HL-60/S4 treated with retinoic acid at 250 ng/mL for 4 days and 3 days (cell line): ENCODE measurements around the gene TMEM91.
"Not testable (repeated sequence)": the region's sequence is repeated elsewhere in the genome, so short reads cannot be mapped to it uniquely, and the experiment has no call there.

Experiments
- in situ Hi-C: fragments of 300-500 bp; cut with MboI; formaldehyde crosslinking; loops from 2 replicates; pipeline ENCODE4 v1.7.0; 2022; ENCODE audit warnings: low sequenced_read_pairs

The TMEM91 gene

DNA sequence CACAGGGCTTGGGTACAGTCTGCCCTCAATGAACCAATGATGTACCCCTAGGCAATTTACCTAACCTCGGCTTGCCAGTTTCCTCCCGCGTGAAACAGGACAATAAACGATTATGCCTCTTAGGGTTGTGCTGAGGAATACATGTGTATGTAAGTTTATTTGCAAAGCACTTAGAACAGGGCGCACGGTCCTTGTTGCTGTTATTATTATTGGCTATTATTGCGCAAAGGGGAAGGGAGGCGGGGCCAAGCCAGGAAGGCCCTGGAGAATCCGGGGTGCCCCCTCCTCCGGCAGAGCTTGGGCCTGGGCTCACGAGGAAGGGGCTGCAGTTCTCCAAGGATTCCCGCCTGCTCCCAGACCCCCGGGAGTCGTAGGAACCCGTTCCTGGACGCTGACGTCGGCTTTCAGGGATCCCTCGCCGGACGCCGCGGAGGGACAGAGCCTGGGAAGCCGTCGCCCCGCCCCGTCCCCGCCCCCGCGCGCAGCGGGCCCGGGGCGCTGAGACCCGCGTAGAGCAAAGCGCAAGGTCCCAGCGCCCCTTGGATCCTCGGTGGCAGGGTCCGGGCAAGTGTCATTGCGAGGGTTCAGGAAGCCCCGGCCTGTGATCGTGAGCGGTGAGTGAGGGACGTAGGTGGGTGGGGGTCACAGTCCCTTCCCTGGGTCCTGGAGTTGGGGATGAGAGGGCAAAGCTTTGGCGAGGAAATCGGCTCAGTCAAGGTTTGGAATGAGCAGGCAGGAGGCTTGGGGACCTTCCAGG is at the start of gene TMEM91:
TSS of gene TMEM91 (plus strand) at position 293 of the 757 bp plus-strand sequence. CDS start 1,777 bp downstream, outside the sequence.
- in situ Hi-C loops, result no loop called here

GRCh38 chr19:41327076-41327575 is 49.2 kb upstream of the TMEM91 start:
- in situ Hi-C loops, result no loop called here

DNA sequence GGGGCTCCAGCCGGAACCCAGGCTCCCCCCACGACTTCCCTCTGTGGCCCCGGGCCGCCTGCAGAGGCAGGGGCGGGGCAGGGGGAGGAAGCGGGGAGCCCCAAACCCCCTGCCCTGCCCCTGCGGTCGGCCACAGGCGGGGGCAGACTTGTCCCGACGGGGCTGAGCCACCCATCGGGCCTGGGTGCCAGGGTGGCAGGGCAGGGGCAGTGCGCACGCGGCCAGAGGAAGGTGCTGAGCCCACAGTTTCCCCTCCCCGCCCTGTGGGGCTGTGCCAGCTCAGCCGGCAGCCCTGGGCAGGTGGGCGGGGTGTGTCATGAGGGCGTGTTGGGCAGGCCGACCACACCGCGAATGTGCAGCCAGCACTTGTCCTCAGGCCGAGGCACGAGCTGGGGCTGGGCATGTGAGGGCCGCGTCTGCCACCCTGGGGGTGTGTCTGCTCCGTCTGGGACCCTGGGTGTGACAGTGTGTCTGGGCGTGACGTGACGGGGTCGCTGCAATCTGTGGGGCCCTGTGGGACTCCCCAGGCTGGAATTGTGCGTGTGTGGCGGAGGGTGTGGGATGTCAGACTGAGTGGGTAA is 48.7 kb upstream of the TMEM91 start:
- in situ Hi-C loops, result no loop called here

GRCh38 chr19:41328157-41328841 is 48.0 kb upstream of the TMEM91 start:
- in situ Hi-C loops, result no loop called here

DNA sequence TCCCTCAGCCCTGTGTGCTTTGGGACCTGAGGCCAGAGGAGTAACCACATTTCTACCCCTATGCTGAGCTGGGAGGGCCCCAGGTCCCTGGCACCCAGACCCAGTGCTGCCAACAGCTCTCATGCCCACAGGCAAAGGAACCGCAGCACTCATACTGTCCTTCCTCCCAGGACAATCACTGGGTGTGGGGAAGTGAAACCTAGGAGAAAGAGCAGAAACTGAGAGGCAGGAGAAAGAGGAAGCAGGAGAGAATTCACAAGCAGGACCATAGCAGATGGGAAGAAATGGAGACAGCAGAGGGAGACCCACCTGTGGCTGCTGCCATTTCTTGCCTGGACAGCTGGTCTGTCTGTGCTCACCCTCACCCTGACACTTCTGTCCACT is 47.5 kb upstream of the TMEM91 start:
- in situ Hi-C loops, result no loop called here

GRCh38 chr19:41330481-41330880 is 45.9 kb upstream of the TMEM91 start:
- in situ Hi-C loops, result no loop called here

- in situ Hi-C loops, result no loop called here
Observed at GRCh38 chr19:41330946-41331678, 45.2 kb upstream of the TMEM91 start.

- in situ Hi-C loops, result no loop called here
Observed at GRCh38 chr19:41332000-41332399, 44.3 kb upstream of the TMEM91 start.

DNA sequence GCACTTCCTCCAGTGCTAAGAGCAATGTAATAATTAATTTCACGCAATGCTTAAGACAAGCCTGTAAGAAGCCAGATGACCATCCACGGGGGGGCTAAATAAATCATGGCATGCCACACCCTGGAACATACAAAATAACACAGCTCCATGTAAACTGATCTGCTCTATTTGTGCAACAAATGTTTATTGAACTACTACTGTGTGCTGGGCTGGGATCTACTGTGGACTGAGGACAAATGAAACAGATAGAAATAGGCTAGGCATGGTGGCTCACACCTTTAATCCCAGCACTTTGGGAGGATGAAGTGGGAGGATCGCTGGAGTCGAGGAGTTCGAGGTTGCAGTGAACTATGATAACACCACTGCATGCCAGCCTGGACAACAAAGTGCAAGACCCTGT is 43.9 kb upstream of the TMEM91 start:
- in situ Hi-C loops, result no loop called here

- in situ Hi-C loops, result no loop called here
Observed at GRCh38 chr19:41334793-41335192, 41.5 kb upstream of the TMEM91 start.

GRCh38 chr19:41335467-41335866 is 40.9 kb upstream of the TMEM91 start:
- in situ Hi-C loops, result no loop called here

DNA sequence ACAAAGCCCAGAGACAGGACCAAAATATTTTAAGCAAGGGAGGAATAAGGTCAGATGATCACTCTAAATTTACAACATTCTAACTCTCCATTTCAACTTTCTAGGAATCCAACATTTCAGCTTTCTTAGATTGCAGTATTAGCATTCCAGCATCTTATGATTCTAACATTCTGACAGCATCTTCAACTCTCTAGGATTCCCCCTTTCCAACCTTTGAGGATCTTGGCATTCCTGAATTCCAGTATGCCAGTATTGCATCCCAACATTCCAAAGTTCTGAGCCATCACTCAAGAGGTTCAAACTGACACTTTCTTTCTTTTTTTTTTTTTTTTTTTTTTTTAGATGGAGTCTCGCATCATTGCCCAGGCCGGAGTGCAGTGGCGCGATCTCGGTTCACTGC is 36.4 kb upstream of the TMEM91 start:
- in situ Hi-C loops, result no loop called here

DNA sequence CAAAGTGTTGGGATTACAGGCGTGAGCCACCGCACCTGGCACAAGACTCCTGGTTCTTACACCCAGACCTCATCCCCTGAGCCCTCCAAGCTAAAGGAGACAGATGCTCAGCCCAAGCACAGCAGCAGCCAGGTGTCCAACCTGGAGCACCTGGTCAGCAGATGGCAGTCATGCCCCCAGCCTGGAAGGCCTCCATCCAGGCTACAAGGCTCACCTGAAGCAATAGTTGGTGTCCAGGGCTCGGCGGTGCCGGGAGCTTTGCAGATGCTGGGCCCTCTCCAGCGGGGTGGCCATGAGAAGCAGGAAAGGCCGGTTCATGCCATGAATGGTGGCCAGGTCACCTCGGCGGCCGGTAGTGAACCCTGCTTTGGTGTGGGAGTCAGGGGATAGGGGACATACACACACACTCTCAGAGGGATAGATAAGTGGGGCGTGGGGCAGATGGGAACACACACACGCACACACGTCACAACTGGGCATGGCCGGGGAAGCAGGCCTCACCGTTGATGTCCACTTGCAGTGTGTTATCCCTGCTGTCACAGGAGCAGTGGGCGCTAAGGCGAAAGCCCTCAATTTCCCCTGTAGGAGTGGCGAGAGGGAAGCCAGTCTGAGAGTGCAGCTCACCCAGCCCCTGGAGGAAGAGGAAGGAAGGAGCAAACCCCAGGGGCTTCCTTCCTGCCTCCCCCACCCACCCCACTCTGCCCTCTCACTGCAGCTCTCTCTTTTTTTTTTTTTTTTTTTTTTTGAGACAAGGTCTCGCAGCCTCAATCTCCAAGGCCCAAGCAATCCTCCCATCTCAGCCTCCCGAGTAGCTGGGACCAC is 34.5 kb upstream of the TMEM91 start:
- in situ Hi-C loops, result no loop called here

GRCh38 chr19:41344162-41344561 is 32.2 kb upstream of the TMEM91 start:
- in situ Hi-C loops, result no loop called here

GRCh38 chr19:41346916-41347315 is 29.4 kb upstream of the TMEM91 start:
- in situ Hi-C loops, result not testable (repeated sequence)

GRCh38 chr19:41350735-41351338 is 25.5 kb upstream of the TMEM91 start:
- in situ Hi-C loops, result no loop called here

DNA sequence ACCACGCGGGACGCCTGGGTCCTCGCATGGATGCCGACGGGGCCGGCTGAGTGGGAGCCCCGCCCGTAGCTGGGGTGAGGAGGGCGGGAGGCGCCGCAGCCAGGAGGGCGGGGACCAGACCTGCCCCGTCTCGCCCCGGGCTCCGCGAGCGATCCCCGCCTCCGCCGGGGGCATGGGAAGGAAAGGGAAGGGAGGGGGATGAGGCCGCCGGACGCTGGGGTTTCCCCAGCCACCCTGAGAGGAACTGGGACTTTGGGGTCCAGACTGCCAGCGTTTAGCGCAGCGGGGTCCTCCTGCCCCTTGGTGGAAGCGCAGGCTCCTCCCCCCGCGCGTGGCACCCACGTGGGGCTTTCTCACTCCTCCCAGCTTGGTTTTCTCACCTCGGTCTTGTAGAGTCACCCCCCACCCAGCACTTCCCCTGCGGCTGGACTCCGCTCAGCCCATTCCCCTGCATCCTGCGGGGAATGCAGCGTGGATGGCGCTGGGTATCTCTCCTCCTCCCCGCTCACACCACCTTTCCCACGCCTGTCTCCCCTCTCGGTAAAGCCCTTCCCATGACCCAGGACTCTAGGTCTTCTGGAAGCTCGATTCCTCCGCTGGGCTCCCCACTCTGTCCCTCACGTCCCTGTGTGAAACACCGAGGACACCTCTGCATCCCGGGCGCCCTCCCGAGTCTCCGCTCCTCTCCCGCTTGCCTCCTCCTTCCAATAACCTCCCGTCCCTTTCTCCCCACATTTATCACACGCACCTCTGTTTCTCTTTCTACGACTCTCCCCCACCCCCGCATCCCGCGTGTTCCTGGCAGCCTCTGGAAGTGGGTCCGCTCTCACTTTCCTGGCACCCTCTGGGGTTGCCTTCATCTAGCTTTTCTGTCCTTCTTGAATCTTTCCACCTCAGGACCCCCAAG is 24.7 kb upstream of the TMEM91 start:
- in situ Hi-C loops, result no loop called here

- in situ Hi-C loops, result no loop called here
Observed at GRCh38 chr19:41352279-41352608, 24.1 kb upstream of the TMEM91 start.
